ENCODE results near the gene TMEM247. TPM values are rescaled to one million over a fixed set of nuclear protein-coding genes. Genes with fewer than 3 reads are reported as not detected.

Gene TMEM247
- total RNA-seq, 1 experiment from 2014 or later: not detected

DNA sequence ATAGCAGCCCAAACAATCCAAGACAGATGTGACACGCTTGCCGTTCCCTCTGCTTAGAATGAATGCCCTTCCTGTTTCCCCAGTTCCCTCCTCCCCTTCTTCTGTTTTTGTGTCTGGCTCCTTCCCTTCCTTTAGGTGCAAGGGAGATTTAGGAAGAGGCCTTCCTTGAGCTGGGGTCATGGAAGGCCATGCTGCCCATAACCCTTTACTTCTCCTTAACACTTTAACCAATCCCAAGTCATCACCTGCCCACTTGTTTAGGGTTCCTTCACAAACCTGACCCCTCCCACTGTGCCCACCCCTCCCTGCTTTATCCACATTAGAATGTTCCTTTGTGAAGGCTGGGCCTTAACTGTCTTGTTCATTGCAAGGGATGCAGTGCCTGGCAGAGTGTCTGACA lies 24.9 kb downstream of the TMEM247 start:
- peaks cover 4% of the 10 kb centered on the region for H3K27me3 ChIP-seq (replicated peaks; ENCODE audit: insufficient read depth, low read depth, low read length, poor library complexity)
- DNase-seq (ENCODE audit: low spot score): no peak
- H3K36me3 ChIP-seq (ENCODE audit: insufficient read depth, low read length, poor library complexity, severe bottlenecking): no peaks in the 10 kb centered on the region
- TF ChIP-seq EZH2 (IDR thresholded peaks at IDR 0.05; ENCODE audit: borderline replicate concordance, low read depth, low read length, poor library complexity, severe bottlenecking): no peak
- TF ChIP-seq, protein P1, sequence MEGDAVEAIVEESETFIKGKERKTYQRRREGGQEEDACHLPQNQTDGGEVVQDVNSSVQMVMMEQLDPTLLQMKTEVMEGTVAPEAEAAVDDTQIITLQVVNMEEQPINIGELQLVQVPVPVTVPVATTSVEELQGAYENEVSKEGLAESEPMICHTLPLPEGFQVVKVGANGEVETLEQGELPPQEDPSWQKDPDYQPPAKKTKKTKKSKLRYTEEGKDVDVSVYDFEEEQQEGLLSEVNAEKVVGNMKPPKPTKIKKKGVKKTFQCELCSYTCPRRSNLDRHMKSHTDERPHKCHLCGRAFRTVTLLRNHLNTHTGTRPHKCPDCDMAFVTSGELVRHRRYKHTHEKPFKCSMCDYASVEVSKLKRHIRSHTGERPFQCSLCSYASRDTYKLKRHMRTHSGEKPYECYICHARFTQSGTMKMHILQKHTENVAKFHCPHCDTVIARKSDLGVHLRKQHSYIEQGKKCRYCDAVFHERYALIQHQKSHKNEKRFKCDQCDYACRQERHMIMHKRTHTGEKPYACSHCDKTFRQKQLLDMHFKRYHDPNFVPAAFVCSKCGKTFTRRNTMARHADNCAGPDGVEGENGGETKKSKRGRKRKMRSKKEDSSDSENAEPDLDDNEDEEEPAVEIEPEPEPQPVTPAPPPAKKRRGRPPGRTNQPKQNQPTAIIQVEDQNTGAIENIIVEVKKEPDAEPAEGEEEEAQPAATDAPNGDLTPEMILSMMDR (conservative IDR thresholded peaks at IDR 0.05; ENCODE audit: low read depth, low read length): no peak
- POLR2A ChIA-PET (ENCODE audit: low non-redundant PET): no interaction called here
- H3K27ac ChIP-seq (ENCODE audit: low read depth, low read length, poor library complexity, severe bottlenecking): no peak overlapping the region
- CTCF ChIA-PET: no interaction called here
- no peaks in the 10 kb centered on the region for H3K4me1 ChIP-seq (ENCODE audit: insufficient read depth, low read length, poor library complexity, severe bottlenecking)
- H3K9me3 ChIP-seq (ENCODE audit: low read depth, low read length, poor library complexity, severe bottlenecking): no peaks in the 10 kb centered on the region
- BruUV-seq (replicated peaks): no TSS peak
- intact Hi-C loops (cut with micrococcal nuclease; ENCODE audit: unreplicated experiment): no loop called here
- no peak overlapping the region for H3K4me3 ChIP-seq (ENCODE audit: low read depth, low read length, poor library complexity, severe bottlenecking)

DNA sequence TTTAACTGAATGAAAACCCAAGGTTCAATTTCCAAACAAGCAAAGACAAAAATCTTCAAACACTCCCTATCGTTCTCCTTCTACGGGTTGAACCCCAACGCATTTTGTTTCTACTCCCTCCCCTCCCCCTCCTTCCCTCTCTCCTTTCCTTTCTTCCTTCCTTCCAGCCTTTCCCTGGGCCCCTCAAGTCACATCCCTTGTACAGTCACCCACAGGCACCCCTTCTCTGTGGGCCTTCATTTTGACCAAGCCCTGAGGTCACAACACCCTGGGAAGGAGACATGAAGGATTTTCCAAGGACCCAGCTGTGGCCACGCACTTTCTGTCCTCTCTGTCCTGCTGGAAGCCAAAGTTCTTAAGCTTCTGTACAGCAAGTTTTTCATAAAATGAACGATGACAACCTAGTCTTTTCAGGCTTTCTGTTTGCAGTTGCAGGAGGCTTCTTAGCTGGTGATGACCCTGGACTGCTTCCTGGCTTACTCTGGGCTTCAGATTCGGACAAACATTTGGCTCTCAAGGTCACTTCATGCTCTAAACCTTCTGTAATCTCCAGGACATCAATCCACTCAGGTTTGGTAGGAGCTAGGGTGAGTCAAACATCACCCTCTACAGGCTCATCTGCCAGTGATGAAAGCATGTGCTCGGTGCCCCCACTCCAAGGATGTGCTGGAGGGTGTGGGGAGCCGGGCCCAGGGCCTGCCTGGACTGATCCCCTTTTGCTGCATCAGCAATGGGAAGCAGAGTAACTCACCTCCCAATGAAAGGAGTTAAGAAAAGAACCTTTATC lies 25.5 kb downstream of the TMEM247 start:
- DNase-seq (ENCODE audit: low spot score): no peak
- no TSS peak for BruUV-seq (replicated peaks)
- no peaks in the 10 kb centered on the region for H3K36me3 ChIP-seq (ENCODE audit: insufficient read depth, low read length, poor library complexity, severe bottlenecking)
- H3K27ac ChIP-seq (ENCODE audit: low read depth, low read length, poor library complexity, severe bottlenecking): no peak overlapping the region
- ChIA-PET CTCF (no interaction called here), POLR2A (ENCODE audit: low non-redundant PET) (interaction anchor here (0.5 kb wide), 1 partner anchor 35 kb away, joined by 3 read pairs; no protein-coding TSS in a partner anchor)
- no peak for TF ChIP-seq EZH2 (IDR thresholded peaks at IDR 0.05; ENCODE audit: borderline replicate concordance, low read depth, low read length, poor library complexity, severe bottlenecking)
- TF ChIP-seq, protein P1 (conservative IDR thresholded peaks at IDR 0.05; ENCODE audit: low read depth, low read length): no peak
- H3K4me3 ChIP-seq (ENCODE audit: low read depth, low read length, poor library complexity, severe bottlenecking): no peak overlapping the region
- no peaks in the 10 kb centered on the region for H3K4me1 ChIP-seq (ENCODE audit: insufficient read depth, low read length, poor library complexity, severe bottlenecking)
- intact Hi-C loops (cut with micrococcal nuclease; ENCODE audit: unreplicated experiment): no loop called here
- H3K27me3 ChIP-seq (replicated peaks; ENCODE audit: insufficient read depth, low read depth, low read length, poor library complexity): no peaks in the 10 kb centered on the region
- H3K9me3 ChIP-seq (ENCODE audit: low read depth, low read length, poor library complexity, severe bottlenecking): no peaks in the 10 kb centered on the region

DNA sequence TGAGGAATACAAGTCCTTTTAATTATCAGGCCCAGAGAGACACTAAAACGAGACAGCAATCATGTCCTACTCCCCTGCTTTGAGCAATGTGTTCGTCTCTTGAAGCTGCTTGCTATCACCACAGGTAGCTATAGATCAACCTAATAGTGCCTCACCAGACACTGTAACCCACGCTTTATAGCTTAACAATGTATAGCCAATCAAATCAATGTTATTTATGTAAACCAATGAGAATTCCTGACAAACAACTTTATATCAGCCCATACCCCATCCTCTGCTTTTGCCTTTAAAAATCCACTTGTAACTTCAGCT lies 26.1 kb downstream of the TMEM247 start:
- no peak for TF ChIP-seq EZH2 (IDR thresholded peaks at IDR 0.05; ENCODE audit: borderline replicate concordance, low read depth, low read length, poor library complexity, severe bottlenecking)
- TF ChIP-seq, protein P1 (conservative IDR thresholded peaks at IDR 0.05; ENCODE audit: low read depth, low read length): no peak
- Histone ChIP-seq H3K27ac (ENCODE audit: low read depth, low read length, poor library complexity, severe bottlenecking) (no peak overlapping the region), H3K36me3 (ENCODE audit: insufficient read depth, low read length, poor library complexity, severe bottlenecking) (no peaks in the 10 kb centered on the region), H3K4me1 (ENCODE audit: insufficient read depth, low read length, poor library complexity, severe bottlenecking) (no peaks in the 10 kb centered on the region), H3K4me3 (ENCODE audit: low read depth, low read length, poor library complexity, severe bottlenecking) (no peak overlapping the region), H3K9me3 (ENCODE audit: low read depth, low read length, poor library complexity, severe bottlenecking) (no peaks in the 10 kb centered on the region), H3K27me3 (replicated peaks; ENCODE audit: insufficient read depth, low read depth, low read length, poor library complexity) (no peaks in the 10 kb centered on the region)
- intact Hi-C loops (cut with micrococcal nuclease; ENCODE audit: unreplicated experiment): no loop called here
- POLR2A ChIA-PET (ENCODE audit: low non-redundant PET): interaction anchor here (0.5 kb wide), 1 partner anchor 36 kb away, joined by 3 read pairs; no protein-coding TSS in a partner anchor
- no peak for DNase-seq (ENCODE audit: low spot score)
- BruUV-seq (replicated peaks): no TSS peak
- CTCF ChIA-PET: no interaction called here

Data from A673 (cell line).